ENCODE measurements around the gene CR2.
"Not testable (repeated sequence)": the region's sequence is repeated elsewhere in the genome, so short reads cannot be mapped to it uniquely, and the experiment has no call there.

Gene CR2

DNA sequence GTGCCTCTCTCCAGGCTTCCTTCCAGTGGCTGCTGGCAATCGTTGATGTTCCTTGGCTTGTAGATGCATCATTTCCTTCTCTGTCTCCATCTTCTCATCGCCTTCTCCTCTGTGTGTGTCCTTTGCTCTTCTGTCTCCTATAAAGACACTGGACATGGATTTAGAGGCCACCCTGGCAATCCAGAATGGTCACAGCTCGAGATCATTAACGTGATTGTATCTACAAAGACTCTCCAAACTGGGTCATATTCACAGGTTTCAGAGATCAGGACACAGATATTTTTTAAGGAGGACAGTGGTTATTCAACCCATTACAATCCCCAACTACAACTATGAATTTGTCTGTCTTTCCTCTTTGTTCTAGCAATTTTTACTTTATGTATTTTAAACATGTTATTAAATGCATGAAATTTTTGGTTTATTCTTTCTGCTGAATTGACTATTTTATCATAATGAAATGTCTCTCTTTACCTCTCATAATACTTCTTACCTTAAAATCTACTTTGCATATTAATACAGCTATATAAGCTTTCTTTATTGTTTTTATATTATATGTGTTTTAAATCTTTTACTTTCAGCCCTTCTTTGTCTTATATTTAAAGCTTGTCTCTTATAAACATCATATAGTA is 64.6 kb downstream of the CR2 start:
- CTCF ChIA-PET: interaction anchor here (0.5 to 0.6 kb wide), 2 partner anchors 425 to 483 kb away, joined by 3 read pairs; no protein-coding TSS in a partner anchor
- TF ChIP-seq, protein P1, sequence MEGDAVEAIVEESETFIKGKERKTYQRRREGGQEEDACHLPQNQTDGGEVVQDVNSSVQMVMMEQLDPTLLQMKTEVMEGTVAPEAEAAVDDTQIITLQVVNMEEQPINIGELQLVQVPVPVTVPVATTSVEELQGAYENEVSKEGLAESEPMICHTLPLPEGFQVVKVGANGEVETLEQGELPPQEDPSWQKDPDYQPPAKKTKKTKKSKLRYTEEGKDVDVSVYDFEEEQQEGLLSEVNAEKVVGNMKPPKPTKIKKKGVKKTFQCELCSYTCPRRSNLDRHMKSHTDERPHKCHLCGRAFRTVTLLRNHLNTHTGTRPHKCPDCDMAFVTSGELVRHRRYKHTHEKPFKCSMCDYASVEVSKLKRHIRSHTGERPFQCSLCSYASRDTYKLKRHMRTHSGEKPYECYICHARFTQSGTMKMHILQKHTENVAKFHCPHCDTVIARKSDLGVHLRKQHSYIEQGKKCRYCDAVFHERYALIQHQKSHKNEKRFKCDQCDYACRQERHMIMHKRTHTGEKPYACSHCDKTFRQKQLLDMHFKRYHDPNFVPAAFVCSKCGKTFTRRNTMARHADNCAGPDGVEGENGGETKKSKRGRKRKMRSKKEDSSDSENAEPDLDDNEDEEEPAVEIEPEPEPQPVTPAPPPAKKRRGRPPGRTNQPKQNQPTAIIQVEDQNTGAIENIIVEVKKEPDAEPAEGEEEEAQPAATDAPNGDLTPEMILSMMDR (IDR thresholded peaks at IDR 0.05; ENCODE audit: insufficient read depth, low read length, missing control alignments): no peak
- POLR2A ChIA-PET: no interaction called here
- no peak overlapping the region for H3K4me3 ChIP-seq (ENCODE audit: low read depth, low read length)
- DNase-seq (ENCODE audit: low read depth, low spot score): no peak

DNA sequence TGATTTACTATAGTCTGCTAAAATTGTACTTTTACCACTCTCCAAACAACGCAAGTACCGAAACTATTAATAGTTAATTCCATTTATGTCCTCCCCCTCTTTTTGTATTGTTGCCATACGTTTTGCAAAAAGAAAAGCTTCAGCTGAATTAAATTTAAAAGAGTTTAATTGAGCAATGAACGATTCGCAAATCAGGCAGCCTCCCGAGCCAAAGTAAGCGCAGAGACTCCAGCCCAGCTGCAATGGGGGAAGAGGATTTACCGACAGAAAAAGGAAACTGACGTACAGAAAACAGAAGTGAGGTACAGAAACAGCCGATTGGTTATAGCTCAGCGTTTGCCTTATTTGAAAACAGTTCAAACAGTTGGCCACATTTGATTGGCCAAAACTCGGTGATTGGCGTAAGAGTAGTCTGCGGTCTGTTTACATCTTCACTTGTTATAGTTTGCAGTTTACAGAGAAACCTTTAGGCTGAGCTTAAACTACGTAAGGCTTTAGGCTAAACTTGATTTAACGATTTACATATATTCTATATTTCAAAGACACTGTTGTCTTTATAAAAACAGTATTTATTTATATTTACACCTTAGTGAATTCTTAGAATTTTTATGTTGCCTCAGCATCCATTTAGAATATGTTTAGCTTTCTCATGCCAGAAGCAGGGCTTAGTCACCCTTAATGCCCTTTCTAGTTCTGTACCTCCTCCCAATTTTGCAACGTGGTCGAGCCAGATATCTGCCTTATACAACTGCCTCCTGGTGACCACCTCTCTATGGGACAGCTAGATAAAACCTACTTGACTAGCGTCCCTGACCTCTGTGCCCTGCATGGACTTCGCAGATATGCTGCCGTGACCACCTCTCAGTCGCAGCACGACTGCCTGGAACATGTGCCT is 65.6 kb downstream of the CR2 start:
- ChIA-PET CTCF (interaction anchor here (0.7 kb wide), 1 partner anchor 436 kb away, joined by 3 read pairs; no protein-coding TSS in a partner anchor), POLR2A (no interaction called here)
- TF ChIP-seq, protein P1 (IDR thresholded peaks at IDR 0.05; ENCODE audit: insufficient read depth, low read length, missing control alignments): no peak
- no peak overlapping the region for H3K4me3 ChIP-seq (ENCODE audit: low read depth, low read length)
- no peak for DNase-seq (ENCODE audit: low read depth, low spot score)

DNA sequence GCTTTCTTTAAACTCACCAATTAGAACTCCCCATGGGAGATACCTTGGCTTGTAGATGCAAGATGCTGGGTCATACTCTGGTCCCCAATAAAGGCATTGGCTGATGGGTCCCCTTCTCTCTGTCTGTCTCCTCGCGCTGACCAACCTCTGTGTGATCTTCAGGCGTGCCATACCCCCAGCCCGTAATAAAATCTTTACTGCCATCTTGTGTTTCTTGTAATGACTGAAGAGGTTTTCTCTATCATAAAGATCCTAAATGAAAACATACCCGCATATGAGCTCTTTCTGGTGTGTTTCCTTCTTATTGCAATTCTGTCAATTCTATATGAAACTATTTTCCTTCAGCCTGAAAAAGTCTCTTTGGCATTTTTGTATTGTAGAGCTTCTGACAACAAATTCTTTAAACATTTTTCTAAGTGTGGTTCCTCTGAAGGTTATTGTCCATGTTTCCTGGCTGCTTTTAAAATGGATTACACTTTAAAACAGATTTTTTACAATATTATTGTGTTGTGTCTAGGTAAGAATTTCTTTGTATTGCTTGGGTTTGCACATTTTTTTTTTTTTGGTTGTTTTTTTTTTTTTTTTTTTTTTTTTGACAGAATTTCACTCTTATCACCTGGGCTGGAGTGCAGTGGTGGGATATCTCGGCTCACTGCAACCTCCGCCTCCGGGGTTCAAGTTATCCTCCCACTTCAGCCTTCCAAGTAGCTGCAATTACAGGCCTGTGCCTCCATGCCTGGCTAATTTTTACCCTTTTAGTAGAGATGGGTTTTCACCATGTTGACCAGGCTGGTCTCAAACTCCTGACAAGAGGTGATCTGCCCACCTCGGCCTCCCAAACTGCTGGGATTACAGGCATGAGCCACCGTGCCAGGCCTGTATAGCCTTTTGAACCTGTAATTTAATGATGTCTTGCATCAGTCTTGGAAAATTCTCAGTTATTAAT is 66.5 kb downstream of the CR2 start:
- H3K4me3 ChIP-seq (ENCODE audit: low read depth, low read length); DNase-seq (ENCODE audit: low read depth, low spot score); POLR2A ChIA-PET; CTCF ChIA-PET: not testable (repeated sequence)

DNA sequence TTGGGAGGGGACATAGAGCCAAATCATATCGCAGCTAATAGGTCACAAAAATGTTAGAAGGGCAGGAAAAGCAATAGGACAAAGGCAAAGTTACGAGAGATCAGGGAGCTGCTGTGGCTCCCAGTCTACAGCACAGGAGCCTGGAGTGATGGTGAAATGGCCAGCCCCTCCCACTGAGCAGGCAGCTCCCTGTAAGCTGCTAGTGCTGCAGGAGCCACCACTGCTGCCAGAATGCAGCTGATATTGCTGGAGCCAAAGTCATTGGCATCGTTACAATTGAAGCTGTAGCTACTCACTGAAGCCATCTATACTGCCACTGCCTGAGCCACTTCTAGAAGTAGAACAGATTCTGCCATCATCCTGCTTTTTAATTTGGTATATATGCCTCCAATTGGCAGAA is 71.1 kb downstream of the CR2 start:
- DNase-seq (ENCODE audit: low read depth, low spot score); CTCF ChIA-PET; H3K4me3 ChIP-seq (ENCODE audit: low read depth, low read length): not testable (repeated sequence)
- POLR2A ChIA-PET: interaction anchor here (0.6 kb wide), 1 partner anchor 88 kb away, joined by 3 read pairs; no protein-coding TSS in a partner anchor

DNA sequence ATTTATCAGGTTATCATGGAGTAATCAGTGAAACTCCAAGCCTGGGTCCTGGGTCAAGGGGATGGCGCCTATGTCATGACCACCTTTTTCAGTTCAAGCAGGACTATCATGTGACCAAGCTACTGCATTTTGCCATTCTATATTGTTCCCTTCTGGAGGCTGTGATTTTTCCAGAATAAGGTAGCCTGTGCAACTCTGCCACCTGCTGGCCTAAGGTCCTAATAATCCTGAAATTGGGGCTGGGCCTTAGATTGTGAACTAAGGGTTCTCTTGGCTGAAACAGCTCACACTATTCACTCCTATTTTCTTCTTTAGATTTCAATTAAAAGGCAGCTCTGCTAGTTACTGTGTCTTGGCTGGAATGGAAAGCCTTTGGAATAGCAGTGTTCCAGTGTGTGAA is 74.3 kb downstream of the CR2 start:
- CTCF ChIA-PET; DNase-seq (ENCODE audit: low read depth, low spot score); H3K4me3 ChIP-seq (ENCODE audit: low read depth, low read length); POLR2A ChIA-PET: not testable (repeated sequence)

DNA sequence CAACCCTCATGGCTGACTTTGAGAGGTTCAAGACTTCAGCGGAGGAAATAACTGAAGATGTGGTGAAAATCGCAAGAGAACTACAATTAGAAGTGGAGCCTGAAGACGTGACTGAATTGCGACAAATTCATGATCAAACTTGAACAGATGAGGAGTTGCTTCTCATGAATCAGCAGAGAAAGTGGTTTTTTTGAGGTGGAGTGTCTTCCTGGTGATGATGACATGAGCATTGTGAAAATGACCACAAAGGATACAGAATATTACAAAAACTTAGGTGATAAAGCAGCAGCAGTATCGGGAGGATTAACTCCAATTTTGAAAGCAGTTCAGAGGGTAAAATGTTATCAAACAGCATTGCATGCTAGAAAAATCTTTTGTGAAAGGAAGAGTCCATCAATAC is 82.1 kb downstream of the CR2 start:
- DNase-seq (ENCODE audit: low read depth, low spot score); CTCF ChIA-PET; H3K4me3 ChIP-seq (ENCODE audit: low read depth, low read length); POLR2A ChIA-PET: not testable (repeated sequence)
